Dedifferentiated amniotic fluid mesenchymal stem cell (primary cell): ENCODE data around the gene RNU5B-1.
A peak's percentile ranks its signal among the peaks of the same experiment; 100 is the strongest.

ENCODE experiments used
- DNase-seq: peaks from one replicate; pipeline ENCODE4 v3.0.0-alpha.2; 2016; ENCODE audit errors: extremely low spot score

Gene RNU5B-1

DNA sequence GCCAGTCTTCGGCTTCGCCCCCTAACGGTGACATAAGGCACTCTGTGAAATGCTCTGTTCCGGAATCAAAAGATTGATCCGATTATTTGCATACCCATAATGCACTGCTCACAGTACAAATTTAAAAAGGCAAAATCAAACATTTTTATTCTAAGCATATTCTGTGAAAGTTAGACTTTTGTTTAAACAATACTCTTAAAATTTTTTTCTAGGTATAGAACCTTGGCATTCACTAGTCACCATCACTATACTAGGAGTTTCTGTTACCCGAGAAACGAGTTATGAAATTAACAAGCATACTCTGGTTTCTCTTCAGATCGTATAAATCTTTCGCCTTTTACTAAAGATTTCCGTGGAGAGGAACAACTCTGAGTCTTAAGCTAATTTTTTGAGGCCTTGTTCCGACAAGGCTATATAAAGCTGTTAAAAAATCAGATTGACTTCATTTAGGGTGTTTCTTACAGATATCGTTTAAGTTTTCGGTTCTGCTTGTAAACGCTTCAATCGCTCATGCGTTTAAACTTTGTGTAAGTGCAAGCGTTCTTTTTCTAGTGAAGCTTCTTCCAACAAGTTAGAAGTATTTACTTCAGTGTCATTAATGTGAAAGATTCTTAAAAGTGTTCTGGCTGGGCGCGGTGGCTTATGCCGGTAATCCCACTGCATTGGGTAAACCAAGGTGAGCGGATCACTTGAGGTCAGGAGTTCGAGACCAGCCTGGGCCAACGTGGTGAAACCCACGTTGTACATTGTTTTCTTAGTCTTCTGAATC is at the start of gene RNU5B-1:
Gene RNU5B-1, plus strand, starts transcription at position 297 of the 769 bp plus-strand sequence.
- DNase-seq: peak; percentile 96

- no peak for DNase-seq
Observed at GRCh38 chr15:65254758-65255157, 49.7 kb upstream of the RNU5B-1 start.

GRCh38 chr15:65255486-65256140 is 48.9 kb upstream of the RNU5B-1 start:
- no peak for DNase-seq

DNA sequence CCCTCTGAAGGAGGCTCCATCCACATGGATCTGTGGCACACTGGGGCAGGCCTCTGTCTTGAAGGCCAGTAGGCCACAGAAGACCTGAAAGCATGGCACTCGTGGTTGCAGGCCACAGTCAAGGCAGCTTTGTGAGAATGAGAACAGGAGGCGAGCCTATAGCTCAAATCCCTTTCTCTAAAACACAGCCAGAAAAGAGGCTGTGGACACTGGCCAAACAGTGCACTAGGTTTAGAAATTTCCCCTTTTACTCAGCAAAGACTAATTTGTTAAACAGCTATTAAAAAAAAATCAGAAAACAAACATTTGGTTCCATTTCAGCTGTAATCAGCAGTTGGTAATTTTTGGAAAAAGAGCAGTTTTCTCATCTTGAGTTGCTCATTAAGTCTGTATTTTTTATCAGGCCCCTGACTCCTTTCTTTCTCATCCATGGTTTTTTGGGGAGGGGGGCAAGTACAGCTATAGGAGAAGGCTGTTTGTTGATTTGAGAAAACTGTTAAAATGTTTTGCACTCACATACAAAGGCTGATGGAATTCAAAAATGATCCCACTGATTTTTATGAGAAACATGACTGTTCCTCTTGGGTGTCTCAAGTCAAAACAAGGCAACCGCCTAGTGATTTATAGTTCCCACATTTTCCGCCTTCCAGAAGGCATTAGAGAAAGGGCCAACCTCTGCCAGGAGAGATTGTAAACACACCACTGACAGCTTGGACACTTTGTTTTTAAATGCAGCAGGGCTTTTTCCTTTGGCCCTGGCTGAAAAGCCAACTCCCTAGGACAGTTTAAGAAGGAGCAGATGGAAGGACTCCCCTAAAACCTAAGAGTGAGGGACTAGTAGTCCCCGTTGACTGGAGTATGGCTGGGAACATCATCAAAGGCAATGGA is 45.9 kb upstream of the RNU5B-1 start:
- DNase-seq: no peak

GRCh38 chr15:65259367-65259797 is 45.1 kb upstream of the RNU5B-1 start:
- DNase-seq: no peak

DNA sequence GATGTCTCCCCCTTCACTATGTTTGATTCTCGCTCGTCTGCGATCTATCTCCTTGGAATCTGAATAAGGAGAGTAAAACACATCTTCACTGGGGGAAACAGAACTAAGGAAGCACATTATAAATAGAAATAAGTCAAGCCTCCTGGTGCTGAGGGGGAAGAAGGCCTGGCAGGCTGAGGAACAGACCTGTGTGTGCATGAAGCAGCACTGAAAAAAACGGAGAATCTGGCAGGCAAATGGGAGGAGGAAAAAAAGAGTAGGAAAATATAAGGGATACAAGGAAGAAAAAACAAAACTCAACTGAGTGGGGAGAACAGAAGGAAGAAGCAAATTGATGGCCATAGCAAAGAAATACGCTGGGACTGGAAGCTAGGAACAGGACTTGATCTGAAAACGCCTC is 43.5 kb upstream of the RNU5B-1 start:
- DNase-seq: no peak

DNA sequence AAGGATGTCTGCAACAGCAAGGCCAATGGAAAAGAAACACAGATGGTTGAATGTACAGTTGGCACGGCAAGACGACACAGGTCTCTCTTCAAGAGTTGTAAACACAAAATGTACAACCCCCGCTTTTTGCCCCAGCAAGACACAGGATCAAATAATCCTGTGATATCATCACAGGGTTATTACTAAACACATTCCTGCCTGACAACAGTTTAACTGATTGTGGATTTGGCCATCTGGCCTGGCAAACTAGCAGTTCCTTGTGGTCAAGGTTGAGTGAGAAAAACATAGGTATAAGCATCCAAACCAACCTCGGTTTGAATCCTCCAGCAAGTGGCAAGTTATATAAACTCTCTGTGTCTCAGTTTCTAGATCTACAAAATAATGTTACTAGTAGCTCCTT is 41.2 kb upstream of the RNU5B-1 start:
- DNase-seq: no peak

DNA sequence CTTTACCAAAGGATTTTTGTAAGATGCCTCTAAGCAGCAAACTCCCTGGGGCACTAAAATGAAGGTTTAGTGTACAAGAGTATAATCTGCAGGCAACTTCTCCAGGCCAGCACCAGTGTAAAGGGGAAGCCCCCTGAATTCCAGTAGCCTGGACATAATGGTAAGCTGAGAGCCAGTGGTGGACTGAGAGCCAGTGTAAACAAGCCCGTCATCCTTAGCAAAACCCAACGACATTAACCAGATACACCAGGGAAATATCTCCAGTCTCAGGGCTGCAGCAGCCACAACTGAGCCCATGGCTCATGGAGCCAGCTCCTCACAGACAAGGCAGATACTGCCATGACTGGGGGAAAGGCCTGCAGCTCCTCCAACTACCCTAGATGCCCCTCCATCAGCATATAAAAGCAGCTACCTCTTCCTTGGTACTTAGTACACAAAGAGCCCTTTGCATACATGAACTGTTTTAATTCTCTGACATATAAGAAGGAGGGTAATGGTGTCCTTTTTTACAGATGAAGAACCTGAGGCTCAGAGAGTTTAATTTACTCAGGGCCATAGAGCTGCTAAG is 39.5 kb upstream of the RNU5B-1 start:
- no peak for DNase-seq

DNA sequence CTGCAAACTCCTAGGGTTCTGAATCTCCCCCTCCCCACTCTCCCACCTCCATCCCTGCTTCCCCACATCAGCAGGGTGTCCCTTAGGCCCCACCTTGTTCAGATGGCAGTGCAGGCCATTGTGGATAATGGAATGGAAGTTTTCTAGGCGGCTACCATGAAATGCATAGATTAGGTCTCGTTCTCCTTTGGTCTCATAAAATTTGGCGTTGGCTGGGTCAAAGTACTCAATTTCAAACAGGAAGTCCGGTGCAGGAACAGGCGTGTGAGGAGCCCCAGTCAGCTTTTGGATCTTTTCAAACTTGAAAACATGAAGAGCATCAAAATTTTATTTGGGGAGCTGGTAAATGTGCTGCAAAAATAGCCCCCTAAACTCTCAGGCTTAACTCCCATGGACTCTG is 38.0 kb upstream of the RNU5B-1 start:
- DNase-seq: no peak

DNA sequence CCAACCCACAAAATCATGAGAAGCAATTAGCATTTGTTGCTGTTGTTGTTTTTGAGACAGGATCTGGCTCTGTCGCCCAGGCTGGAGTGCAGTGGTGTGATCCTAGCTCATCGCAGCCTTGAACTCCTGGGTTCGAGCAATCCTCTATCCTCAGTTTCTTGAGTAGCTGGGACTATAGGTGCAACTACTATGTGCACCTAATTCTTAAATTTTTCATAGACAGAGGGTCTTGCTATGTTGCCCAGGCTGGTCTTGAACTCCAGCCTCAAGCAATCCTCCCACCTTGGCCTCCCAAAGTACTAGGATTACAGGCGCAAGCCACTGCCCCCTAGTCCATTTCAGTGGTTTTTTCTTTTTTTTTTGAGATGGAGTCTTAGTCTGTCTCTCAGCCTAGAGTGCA is 36.1 kb upstream of the RNU5B-1 start:
- DNase-seq: no peak

GRCh38 chr15:65270811-65271545 is 33.5 kb upstream of the RNU5B-1 start:
- DNase-seq: peak; percentile 69

- DNase-seq: no peak
Observed at GRCh38 chr15:65275104-65275727, 29.3 kb upstream of the RNU5B-1 start.

DNA sequence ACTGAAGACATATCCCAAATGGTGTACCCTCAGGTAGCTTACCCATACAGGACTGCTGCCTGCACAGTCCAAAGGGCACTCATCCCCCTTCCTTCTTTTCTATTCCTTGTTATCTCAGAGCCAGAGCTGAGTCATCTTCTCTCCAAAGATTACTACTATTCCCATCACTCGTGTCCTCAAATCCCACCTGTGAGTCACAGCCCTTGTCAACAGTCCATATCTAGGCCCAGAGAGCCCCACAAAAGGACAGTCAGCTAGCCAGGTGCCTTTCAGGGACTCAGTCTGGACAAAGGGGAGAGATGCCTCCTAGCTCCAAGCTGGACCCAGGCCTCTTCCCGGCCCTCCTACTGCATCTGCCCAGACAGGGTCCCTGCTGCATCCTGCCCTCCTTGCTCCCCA is 28.8 kb upstream of the RNU5B-1 start:
- DNase-seq: no peak

GRCh38 chr15:65277015-65277414 is 27.5 kb upstream of the RNU5B-1 start:
- DNase-seq: no peak

DNA sequence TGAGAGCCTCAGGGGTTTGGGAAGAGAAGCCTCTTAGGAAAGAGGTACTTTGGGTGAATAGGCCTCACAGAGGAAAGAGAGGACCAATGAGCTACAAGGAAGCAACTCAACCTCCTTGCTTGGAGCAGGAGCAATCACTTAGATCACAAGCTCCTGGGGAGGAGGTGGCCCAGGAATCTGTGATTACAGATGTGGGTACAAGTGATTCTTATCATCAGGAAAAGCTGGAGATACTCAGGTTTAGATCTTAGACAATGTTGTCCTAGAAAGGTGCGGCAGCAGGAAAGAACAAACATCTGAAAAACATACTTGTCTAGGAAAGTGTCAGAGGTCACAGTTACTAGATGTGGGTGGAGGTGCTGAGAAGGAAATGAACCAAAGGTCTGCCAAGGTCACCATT is 26.0 kb upstream of the RNU5B-1 start:
- no peak for DNase-seq

DNA sequence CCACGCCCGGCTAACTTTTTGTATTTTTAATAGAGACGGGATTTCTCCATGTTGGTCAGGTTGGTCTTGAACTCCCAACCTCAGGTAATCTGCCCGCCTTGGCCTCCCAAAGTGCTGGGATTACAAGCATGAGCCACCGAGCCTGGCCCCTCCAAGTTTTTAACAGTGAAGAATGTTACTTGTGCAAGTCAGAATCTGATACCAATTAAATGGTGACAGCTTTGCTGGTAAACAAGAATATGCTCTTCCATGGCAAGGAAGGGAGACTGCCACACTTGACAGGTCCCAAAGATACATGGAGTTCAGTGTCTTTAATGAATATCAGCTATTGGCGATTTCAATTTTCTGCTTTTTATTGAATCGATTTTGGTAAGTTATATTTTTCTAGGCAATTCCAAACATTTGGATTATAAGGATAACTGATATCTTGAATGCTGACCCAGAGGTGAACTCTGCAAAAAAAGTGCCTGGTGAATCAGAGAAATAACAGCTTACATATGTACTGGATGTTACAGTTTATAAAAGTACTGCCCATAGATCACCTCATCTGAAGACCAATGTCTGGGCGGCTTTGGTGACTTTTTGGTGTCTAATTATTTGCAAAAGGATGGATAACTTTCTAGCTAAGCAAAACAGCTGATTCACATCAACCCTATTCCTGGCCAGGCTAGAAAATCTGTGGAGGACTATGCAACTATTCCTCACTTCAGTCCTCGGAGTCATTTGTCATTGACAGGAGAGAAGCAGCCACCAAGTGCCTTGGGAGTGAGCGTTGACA is 19.0 kb upstream of the RNU5B-1 start:
- DNase-seq: no peak

DNA sequence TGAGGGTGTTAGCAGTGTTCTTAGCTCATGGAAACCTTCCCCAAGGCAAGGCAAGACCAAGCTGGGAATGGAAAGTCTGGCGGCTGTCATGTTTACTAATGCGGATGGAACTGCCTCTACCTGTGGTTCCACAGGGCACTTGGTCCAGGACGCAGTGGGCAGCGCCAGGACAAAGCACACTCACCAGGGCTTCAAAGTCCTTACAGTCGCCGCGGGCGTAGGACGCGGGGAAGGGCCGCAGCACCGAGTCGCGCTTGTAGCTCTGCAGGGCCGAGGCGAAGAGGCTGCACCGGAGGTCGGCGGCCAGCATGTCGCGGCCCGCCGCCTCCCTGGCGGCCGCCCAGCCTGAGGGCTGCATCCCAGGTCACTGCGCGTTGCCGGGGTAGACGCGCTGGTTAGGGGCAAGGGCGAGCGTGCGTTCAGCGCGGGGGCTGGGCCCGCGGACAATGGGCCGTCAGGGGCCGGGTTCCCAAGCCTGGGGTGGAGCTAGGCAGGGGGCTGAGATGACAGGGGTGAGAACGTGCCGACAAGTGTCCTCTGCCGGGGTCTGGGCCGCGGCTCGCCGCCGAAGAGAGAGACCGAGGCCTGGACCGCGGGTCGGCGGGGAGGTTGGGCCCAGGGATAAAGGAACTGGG is 18.3 kb upstream of the RNU5B-1 start:
- DNase-seq: no peak

GRCh38 chr15:65286704-65287519 is 17.6 kb upstream of the RNU5B-1 start, which contains the start of gene PARP16:
TSS of gene PARP16 (minus strand) at chr15:65286883. CDS start at chr15:65286426, 457 bp downstream.
- DNase-seq: peak; percentile 64

DNA sequence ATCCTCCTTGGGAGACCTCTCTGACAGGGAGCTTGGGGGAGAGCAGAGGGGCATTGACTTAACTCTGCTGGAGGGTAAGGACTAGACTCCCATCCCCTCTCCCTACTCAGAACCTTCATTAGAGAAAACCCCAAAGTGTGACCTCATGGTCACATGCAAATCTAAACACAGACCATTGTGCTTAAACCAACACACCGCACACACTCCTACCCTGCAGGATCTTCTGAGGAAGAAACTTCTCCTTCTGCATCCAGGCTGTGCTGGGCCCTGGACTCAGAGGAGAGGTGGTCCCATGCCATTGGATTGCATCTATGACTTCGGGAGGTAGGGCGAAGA is 17.0 kb upstream of the RNU5B-1 start:
- no peak for DNase-seq
